Trophoblast cell (in vitro differentiated cells and primary cell): ENCODE data around the gene SPATA45. TPM values are rescaled to one million over a fixed set of nuclear protein-coding genes. Genes with fewer than 3 reads are reported as not detected.

Experiments
- DNase-seq, 2 donors: peaks; one replicate each; pipeline ENCODE4 v3.0.0-alpha.2; 2016
- H2AFZ ChIP-seq: 2 replicates; pipeline ENCODE4 v1.6.1; 2013; ENCODE audit warnings: low read length, moderate library complexity, mild to moderate bottlenecking; ENCODE audit not compliant: insufficient read depth, poor library complexity
- H2AK5ac ChIP-seq: 2 replicates; pipeline ENCODE4 v1.6.1; 2013; ENCODE audit warnings: mild to moderate bottlenecking, low read length
- H2BK120ac ChIP-seq: 2 replicates; pipeline ENCODE4 v1.6.1; 2013; ENCODE audit warnings: low read length, mild to moderate bottlenecking, moderate library complexity; ENCODE audit not compliant: insufficient read depth, poor library complexity
- H2BK12ac ChIP-seq: 2 replicates; pipeline ENCODE4 v1.6.1; 2013; ENCODE audit warnings: mild to moderate bottlenecking, low read length, moderate library complexity
- H2BK5ac ChIP-seq: 2 replicates; pipeline ENCODE4 v1.6.1; 2013; ENCODE audit warnings: low read length, low read depth, moderate library complexity, mild to moderate bottlenecking; ENCODE audit not compliant: poor library complexity
- H3K14ac ChIP-seq: 2 replicates; pipeline ENCODE4 v1.6.1; 2013; ENCODE audit warnings: mild to moderate bottlenecking, low read length
- H3K18ac ChIP-seq: 2 replicates; pipeline ENCODE4 v1.6.1; 2013; ENCODE audit warnings: mild to moderate bottlenecking, low read length
- H3K23ac ChIP-seq: 2 replicates; pipeline ENCODE4 v1.6.1; 2013; ENCODE audit warnings: low read length
- H3K27ac ChIP-seq: 2 replicates; pipeline ENCODE4 v1.5.1; 2013; ENCODE audit warnings: low read depth, mild to moderate bottlenecking, inconsistent platforms, low read length, moderate library complexity
- H3K27me3 ChIP-seq: 2 replicates; pipeline ENCODE4 v1.6.1; 2013; ENCODE audit warnings: inconsistent platforms, mild to moderate bottlenecking, low read length, moderate library complexity; ENCODE audit not compliant: insufficient read depth
- H3K36me3 ChIP-seq, 2 experiments: 1 replicate in 1 of 2; 2 replicates in 1 of 2; pipeline ENCODE4 v1.6.1; 2013; ENCODE audit warnings: low read length in 2 of 2, mild to moderate bottlenecking in 2 of 2, moderate library complexity in 1 of 2; ENCODE audit not compliant: insufficient read depth in 2 of 2, control insufficient read depth in 1 of 2
- H3K4ac ChIP-seq: 2 replicates; pipeline ENCODE4 v1.6.1; 2013; ENCODE audit warnings: low read depth, mild to moderate bottlenecking, low read length, moderate library complexity
- H3K4me1 ChIP-seq, 2 experiments: 1 replicate in 1 of 2; 2 replicates in 1 of 2; pipeline ENCODE4 v1.6.1; 2013; ENCODE audit warnings: low read length in 2 of 2, mild to moderate bottlenecking in 2 of 2, moderate library complexity in 1 of 2; ENCODE audit not compliant: insufficient read depth in 2 of 2, control insufficient read depth in 1 of 2
- H3K4me2 ChIP-seq: 2 replicates; pipeline ENCODE4 v1.6.1; 2013; ENCODE audit warnings: inconsistent platforms, mild to moderate bottlenecking, low read length, moderate library complexity
- H3K4me3 ChIP-seq: 2 replicates; pipeline ENCODE4 v1.5.1; 2013; ENCODE audit warnings: mild to moderate bottlenecking, low read depth, low read length, inconsistent platforms
- H3K79me1 ChIP-seq: one replicate; pipeline ENCODE4 v1.6.1; 2013; ENCODE audit warnings: low read length
- H3K79me2 ChIP-seq: 2 replicates; pipeline ENCODE4 v1.6.1; 2013; ENCODE audit warnings: low read length, mild to moderate bottlenecking; ENCODE audit not compliant: control insufficient read depth, insufficient read depth, poor library complexity
- H3K9ac ChIP-seq: 2 replicates; pipeline ENCODE4 v1.6.1; 2013; ENCODE audit warnings: mild to moderate bottlenecking, low read length
- H3K9me3 ChIP-seq: 2 replicates; pipeline ENCODE4 v1.6.1; 2013; ENCODE audit warnings: low read depth, mild to moderate bottlenecking, control low read depth, inconsistent platforms, low read length; ENCODE audit not compliant: insufficient read depth
- H4K12ac ChIP-seq: 2 replicates; pipeline ENCODE4 v1.6.1; 2013; ENCODE audit warnings: low read depth, mild to moderate bottlenecking, low read length, moderate library complexity
- H4K8ac ChIP-seq: 2 replicates; pipeline ENCODE4 v1.6.1; 2013; ENCODE audit warnings: low read depth, mild to moderate bottlenecking, low read length, moderate library complexity
- H4K91ac ChIP-seq: one replicate; pipeline ENCODE4 v1.6.1; 2013; ENCODE audit warnings: low read depth, mild to moderate bottlenecking, low read length, moderate library complexity
- WGBS: extraction: QIAGEN DNeasy Blood & Tissue Kit; methylation state at CpG from one replicate; pipeline ENCODE4 v1.1.7; 2013; ENCODE audit warnings: missing lambda C conversion rate; ENCODE audit not compliant: insufficient read length, insufficient coverage; ENCODE audit errors: extremely low coverage; 5-methylcytosine and 5-hydroxymethylcytosine counted together
- polyA plus RNA-seq: library from polyadenylated mRNA; stranded (reverse); fragments of 200-250 nt; gene quantifications from 2 replicates; pipeline ENCODE4 v1.2.3, GENCODE V29; 2013

Gene SPATA45
- polyA plus RNA-seq = not detected in 2 replicates

- Histone ChIP-seq H3K18ac (no peak within 1 kb of the TSS), H2BK120ac (no peak within 1 kb of the TSS), H3K4me1 (no peaks in the 10 kb centered on the region), H3K36me3 (peaks cover 0 to 3% of the 10 kb centered on the region in 2 experiments), H4K91ac (no peak within 1 kb of the TSS), H3K9me3 (peaks cover 3% of the 10 kb centered on the region), H3K9ac (no peak within 1 kb of the TSS), H4K12ac (no peak within 1 kb of the TSS), H3K27ac (no peak within 1 kb of the TSS), H2AK5ac (no peak within 1 kb of the TSS), H2AFZ (no peak within 1 kb of the TSS), H2BK12ac (no peak within 1 kb of the TSS), H2BK5ac (no peak within 1 kb of the TSS), H3K4me3 (no peak within 1 kb of the TSS), H3K4me2 (no peak within 1 kb of the TSS), H3K79me2 (no peaks in the 10 kb centered on the region), H3K4ac (no peak within 1 kb of the TSS), H3K14ac (no peak within 1 kb of the TSS), H3K23ac (no peak within 1 kb of the TSS), H3K27me3 (no peaks in the 10 kb centered on the region), H4K8ac (no peak within 1 kb of the TSS), H3K79me1 (no peaks in the 10 kb centered on the region)
- no CpG with 5 or more reads among the region's 4 CpGs for WGBS
- no peak for DNase-seq
Observed at GRCh38 chr1:212847549-212847948, at the start of gene SPATA45. Gene SPATA45, minus strand, starts transcription at chr1:212847649. Its CDS starts 11,500 bp downstream, at chr1:212836149.

GRCh38 chr1:212892108-212892507 is 44.7 kb upstream of the SPATA45 start:
- no peak overlapping the region for H4K12ac ChIP-seq
- no peaks in the 10 kb centered on the region for H3K4me1 ChIP-seq
- no peak overlapping the region for H3K23ac ChIP-seq
- H3K14ac ChIP-seq = no peak overlapping the region
- H3K9ac ChIP-seq = no peak overlapping the region
- no peak overlapping the region for H2BK12ac ChIP-seq
- no peaks in the 10 kb centered on the region for H3K9me3 ChIP-seq
- H2BK5ac ChIP-seq = no peak overlapping the region
- no peak overlapping the region for H2AK5ac ChIP-seq
- no peak overlapping the region for H3K18ac ChIP-seq
- no peak for DNase-seq
- H4K8ac ChIP-seq = no peak overlapping the region
- no peaks in the 10 kb centered on the region for H3K79me2 ChIP-seq
- peaks cover 15 to 18% of the 10 kb centered on the region in 2 experiments for H3K36me3 ChIP-seq
- no peaks in the 10 kb centered on the region for H3K79me1 ChIP-seq
- H3K27me3 ChIP-seq = no peaks in the 10 kb centered on the region
- WGBS = no CpG with 5 or more reads among the region's 1 CpG
- no peak overlapping the region for H3K4ac ChIP-seq
- H3K4me2 ChIP-seq = no peak overlapping the region
- no peak overlapping the region for H4K91ac ChIP-seq
- H3K4me3 ChIP-seq = no peak overlapping the region
- no peak overlapping the region for H2BK120ac ChIP-seq
- no peak overlapping the region for H3K27ac ChIP-seq
- H2AFZ ChIP-seq = no peak overlapping the region

GRCh38 chr1:212884592-212884991 is 37.1 kb upstream of the SPATA45 start:
- Histone ChIP-seq H3K27ac (no peak overlapping the region), H3K9me3 (no peaks in the 10 kb centered on the region), H3K79me2 (no peaks in the 10 kb centered on the region), H4K12ac (no peak overlapping the region), H3K23ac (no peak overlapping the region), H3K4ac (no peak overlapping the region), H3K27me3 (no peaks in the 10 kb centered on the region), H4K8ac (no peak overlapping the region), H2AFZ (no peak overlapping the region), H2BK5ac (no peak overlapping the region), H3K4me2 (no peak overlapping the region), H3K18ac (no peak overlapping the region), H3K4me1 (no peaks in the 10 kb centered on the region), H3K9ac (no peak overlapping the region), H2BK12ac (no peak overlapping the region), H3K79me1 (no peaks in the 10 kb centered on the region), H4K91ac (no peak overlapping the region), H2BK120ac (no peak overlapping the region), H3K4me3 (no peak overlapping the region), H3K36me3 (peaks cover 16 to 19% of the 10 kb centered on the region in 2 experiments), H2AK5ac (no peak overlapping the region), H3K14ac (no peak overlapping the region)
- WGBS = no CpG with 5 or more reads among the region's 4 CpGs
- DNase-seq = peak; percentile 46 to 79

GRCh38 chr1:212879947-212880690 is 32.7 kb upstream of the SPATA45 start:
- no peak overlapping the region for H3K27ac ChIP-seq
- no peak overlapping the region for H3K4ac ChIP-seq
- no peak overlapping the region for H2BK12ac ChIP-seq
- H3K79me2 ChIP-seq = no peaks in the 10 kb centered on the region
- no peak overlapping the region for H3K14ac ChIP-seq
- H2BK120ac ChIP-seq = no peak overlapping the region
- no peak overlapping the region for H4K12ac ChIP-seq
- no peak overlapping the region for H3K9ac ChIP-seq
- no CpG with 5 or more reads among the region's 6 CpGs for WGBS
- no peak overlapping the region for H2AK5ac ChIP-seq
- H3K79me1 ChIP-seq = no peaks in the 10 kb centered on the region
- H3K4me2 ChIP-seq = no peak overlapping the region
- H2BK5ac ChIP-seq = no peak overlapping the region
- no peaks in the 10 kb centered on the region for H3K27me3 ChIP-seq
- H3K4me3 ChIP-seq = no peak overlapping the region
- peak in 1 of 2 donors; percentile 26 for DNase-seq
- no peak overlapping the region for H4K8ac ChIP-seq
- no peaks in the 10 kb centered on the region for H3K4me1 ChIP-seq
- H4K91ac ChIP-seq = no peak overlapping the region
- no peak overlapping the region for H2AFZ ChIP-seq
- no peak overlapping the region for H3K23ac ChIP-seq
- no peaks in the 10 kb centered on the region for H3K9me3 ChIP-seq
- H3K36me3 ChIP-seq = peaks cover 12% of the 10 kb centered on the region in 2 experiments
- H3K18ac ChIP-seq = no peak overlapping the region
